ENCODE data around the gene FOXP4. TPM values are rescaled to one million over a fixed set of nuclear protein-coding genes. Genes with fewer than 3 reads are reported as not detected.

Gene FOXP4
- total RNA-seq, 1 experiment from 2014 or later = 26.0 TPM

GRCh38 chr6:41560431-41561192, 14.4 kb downstream of the FOXP4 start:
- intact Hi-C loops (cut with micrococcal nuclease; ENCODE audit: unreplicated experiment) = no loop called here

GRCh38 chr6:41561416-41561815, 15.2 kb downstream of the FOXP4 start:
- CTCF ChIA-PET = no interaction called here
- H3K4me2 ChIP-seq = no peak overlapping the region

More at GRCh38 chr6:41560431-41561192, 14.4 kb downstream of the FOXP4 start:
- H3K9me3 ChIP-seq (ENCODE audit: insufficient read depth, low read depth) = no peaks in the 10 kb centered on the region
- no peak overlapping the region for H3K4me3 ChIP-seq
- TF ChIP-seq EZH2 (IDR thresholded peaks at IDR 0.05; ENCODE audit: low read depth) = no peak
- no peak for TF ChIP-seq CTCF (conservative IDR thresholded peaks at IDR 0.05)
- 0 out of 2 replicates have a peak, but pooled peaks cover 9% of the 10 kb centered on the region for H4K20me1 ChIP-seq (ENCODE audit: insufficient read depth)
- no peak overlapping the region for H3K4me2 ChIP-seq
- no peaks in the 10 kb centered on the region for H3K9me2 ChIP-seq (ENCODE audit: insufficient read depth)
- no peak overlapping the region for H2AFZ ChIP-seq
- no TSS peak for BruUV-seq (replicated peaks)
- POLR2A ChIA-PET (ENCODE audit: unreplicated experiment) = interaction anchor here (0.6 kb wide), 1 partner anchor 49 kb away, joined by 5 read pairs; no protein-coding TSS in a partner anchor
- DNase-seq = no peak
- no peaks in the 10 kb centered on the region for H3F3A ChIP-seq (ENCODE audit: insufficient read depth, low read depth)
- no peaks in the 10 kb centered on the region for H3K36me3 ChIP-seq (ENCODE audit: low read depth)
- no peaks in the 10 kb centered on the region for H3K27me3 ChIP-seq (ENCODE audit: insufficient read depth, low read depth)
- H3K79me2 ChIP-seq (ENCODE audit: low read depth) = no peaks in the 10 kb centered on the region
- CTCF ChIA-PET = no interaction called here
- no peaks in the 10 kb centered on the region for H3K4me1 ChIP-seq (replicated peaks; ENCODE audit: insufficient read depth)
- no peak overlapping the region for H3K27ac ChIP-seq

More at GRCh38 chr6:41561416-41561815, 15.2 kb downstream of the FOXP4 start:
- no TSS peak for BruUV-seq (replicated peaks)
- Histone ChIP-seq H3K9me3 (ENCODE audit: insufficient read depth, low read depth) (no peaks in the 10 kb centered on the region), H3K4me1 (replicated peaks; ENCODE audit: insufficient read depth) (no peaks in the 10 kb centered on the region), H2AFZ (no peak overlapping the region), H3K9me2 (ENCODE audit: insufficient read depth) (no peaks in the 10 kb centered on the region), H3K27me3 (ENCODE audit: insufficient read depth, low read depth) (no peaks in the 10 kb centered on the region), H3K4me3 (no peak overlapping the region), H3K27ac (no peak overlapping the region), H3F3A (ENCODE audit: insufficient read depth, low read depth) (no peaks in the 10 kb centered on the region), H3K79me2 (ENCODE audit: low read depth) (no peaks in the 10 kb centered on the region), H3K36me3 (ENCODE audit: low read depth) (no peaks in the 10 kb centered on the region), H4K20me1 (ENCODE audit: insufficient read depth) (0 out of 2 replicates have a peak, but pooled peaks cover 9% of the 10 kb centered on the region)
- POLR2A ChIA-PET (ENCODE audit: unreplicated experiment) = interaction anchor here (0.7 kb wide), 1 partner anchor 484 kb away, joined by 3 read pairs; no protein-coding TSS in a partner anchor
- intact Hi-C loops (cut with micrococcal nuclease; ENCODE audit: unreplicated experiment) = no loop called here
- no peak for DNase-seq
- TF ChIP-seq CTCF (conservative IDR thresholded peaks at IDR 0.05) (no peak), EZH2 (IDR thresholded peaks at IDR 0.05; ENCODE audit: low read depth) (no peak)
